NCI-H2196 treated with DMSO at 0.1 percent for 48 hours (cell line): Measurements from ENCODE around the gene FRS3.

Experiments
- DNase-seq: peaks from one replicate; lab custom pipeline; 2025; ENCODE audit not compliant: unreplicated experiment; lab: John Stamatoyannopoulos, UW

Gene FRS3

GRCh38 chr6:41730531-41731436, 48.9 kb downstream of the FRS3 start:
- DNase-seq: no peak

GRCh38 chr6:41729624-41730023, 50.1 kb downstream of the FRS3 start:
- no peak for DNase-seq

GRCh38 chr6:41728954-41729353, 50.7 kb downstream of the FRS3 start:
- no peak for DNase-seq

- peak; percentile 88 for DNase-seq
Measured at GRCh38 chr6:41728073-41728936, 51.4 kb downstream of the FRS3 start.

DNA sequence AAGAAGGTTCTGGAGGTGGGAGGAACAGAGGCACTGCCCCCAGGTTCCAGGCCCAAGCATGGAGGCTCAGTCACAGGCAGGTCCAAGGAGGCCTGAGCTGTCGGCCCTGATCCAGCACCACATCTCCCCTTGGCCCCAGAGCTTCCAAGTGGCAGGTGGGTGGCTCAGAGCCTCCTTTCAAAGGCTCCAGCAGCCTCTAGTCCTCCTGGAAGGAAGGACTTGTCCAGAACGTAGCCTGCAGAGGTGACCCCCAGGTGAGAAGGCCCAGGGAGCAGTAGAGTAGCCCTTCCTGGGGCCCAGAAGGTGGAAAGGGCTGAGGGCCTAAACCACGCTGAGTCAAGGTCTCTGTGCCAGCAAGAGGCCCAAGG, 52.0 kb downstream of the FRS3 start:
- DNase-seq: no peak

- no peak for DNase-seq
Measured at GRCh38 chr6:41726876-41727275, 52.8 kb downstream of the FRS3 start.

GRCh38 chr6:41724586-41725501, 54.9 kb downstream of the FRS3 start:
- no peak for DNase-seq

DNA sequence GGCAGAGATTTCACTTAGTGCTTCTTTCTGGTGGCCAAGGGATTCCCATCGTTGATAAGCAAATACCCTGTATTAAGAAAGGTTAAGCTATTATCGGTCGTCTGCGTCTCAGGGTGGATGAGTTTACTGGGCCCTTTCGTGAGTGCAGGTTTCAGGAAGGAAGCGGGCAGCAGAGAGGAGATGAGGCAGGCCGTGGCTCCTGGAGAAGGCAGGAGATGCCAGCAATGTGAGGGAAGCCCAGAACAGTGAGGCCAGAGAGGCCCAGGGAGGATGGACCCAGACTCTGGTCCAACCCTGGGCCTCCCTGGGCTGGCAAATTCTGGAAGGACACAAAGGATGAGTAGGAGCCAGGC, 55.5 kb downstream of the FRS3 start:
- DNase-seq: no peak

DNA sequence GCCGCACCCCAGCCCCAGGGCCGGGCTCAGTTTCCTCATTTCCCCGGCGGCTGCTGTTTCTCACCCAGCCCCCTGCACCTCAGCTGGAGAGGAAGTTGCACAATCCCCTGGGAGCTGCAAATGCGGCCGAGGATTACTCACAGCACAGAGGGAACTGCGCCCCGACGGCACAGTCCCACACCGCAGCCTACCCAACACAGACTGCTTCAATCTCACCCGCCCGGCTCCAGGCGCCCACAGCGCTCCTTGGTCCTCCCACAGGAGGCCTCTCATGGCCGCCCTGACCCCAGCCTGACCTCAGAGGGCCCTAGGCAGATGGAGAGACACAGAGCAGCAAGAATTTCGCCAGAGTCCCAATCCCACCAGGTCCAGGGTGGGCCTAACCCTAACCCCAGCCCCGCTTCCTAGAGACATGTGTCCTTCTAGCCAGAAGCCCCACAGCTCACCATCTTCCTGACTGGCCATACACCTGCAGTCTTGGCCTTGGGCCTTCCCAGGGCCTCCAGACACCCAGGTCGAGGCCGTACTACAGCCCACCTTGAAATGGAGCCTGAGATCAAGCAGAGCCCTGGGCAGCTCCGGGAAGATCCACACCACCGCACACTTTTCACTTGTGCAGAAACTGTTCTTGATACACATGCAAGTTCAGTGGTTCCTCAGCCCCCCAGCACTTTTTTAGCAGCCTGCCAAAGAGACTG, 56.0 kb downstream of the FRS3 start:
- DNase-seq: no peak

- no peak for DNase-seq
Measured at GRCh38 chr6:41722969-41723529, 56.7 kb downstream of the FRS3 start.

DNA sequence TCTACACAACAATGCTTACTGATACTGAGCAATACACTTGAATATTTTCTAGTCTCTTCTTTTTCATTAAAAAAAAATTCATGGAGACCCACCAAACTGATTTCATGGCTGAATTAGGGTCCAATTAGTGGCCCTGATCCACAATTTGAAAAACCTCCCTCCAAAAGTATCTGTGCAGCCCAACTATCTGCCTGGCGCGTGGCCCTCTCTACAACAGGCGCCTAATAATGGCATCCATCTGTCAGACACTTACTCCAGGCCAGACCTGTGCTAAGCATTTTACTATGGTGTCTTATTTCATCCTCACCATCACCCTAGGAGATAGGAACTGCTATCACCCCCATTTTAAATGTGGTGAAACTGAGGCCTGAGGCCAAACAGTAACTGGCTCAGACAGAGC, 58.3 kb downstream of the FRS3 start:
- no peak for DNase-seq

GRCh38 chr6:41720783-41721182, 58.9 kb downstream of the FRS3 start:
- no peak for DNase-seq

- no peak for DNase-seq
Measured at GRCh38 chr6:41720262-41720620, 59.5 kb downstream of the FRS3 start.
